Hematopoietic multipotent progenitor cell treated with erythropoietin and hydrocortisone succinate and interleukin-3 and kit ligand, for 6 days (in vitro differentiated cells): ENCODE data around the gene INPP1.
A peak's percentile ranks its signal among the peaks of the same experiment; 100 is the strongest.

Source experiments
- DNase-seq: peaks from one replicate; pipeline ENCODE4 v3.0.0-alpha.2; 2015

The INPP1 gene

DNA sequence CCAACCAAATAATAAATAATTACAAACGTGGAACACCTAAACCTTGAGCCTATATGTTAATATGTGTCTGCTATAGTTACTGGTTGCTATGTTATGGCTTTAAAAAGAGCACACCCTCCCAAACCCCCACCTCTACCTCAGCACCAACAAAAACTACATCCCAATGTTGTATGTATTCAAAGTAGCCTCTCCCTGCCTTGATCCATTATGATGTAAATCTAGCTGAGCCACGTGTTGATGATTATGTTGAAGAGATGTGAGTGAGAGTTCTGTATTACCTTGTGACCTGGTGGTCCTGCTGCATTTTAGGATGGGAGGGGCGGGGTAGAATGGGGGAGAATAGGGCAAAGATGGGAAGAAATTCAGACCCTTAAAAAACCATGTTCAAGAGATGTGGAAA, 69.6 kb downstream of the INPP1 start:
- DNase-seq = no peak

DNA sequence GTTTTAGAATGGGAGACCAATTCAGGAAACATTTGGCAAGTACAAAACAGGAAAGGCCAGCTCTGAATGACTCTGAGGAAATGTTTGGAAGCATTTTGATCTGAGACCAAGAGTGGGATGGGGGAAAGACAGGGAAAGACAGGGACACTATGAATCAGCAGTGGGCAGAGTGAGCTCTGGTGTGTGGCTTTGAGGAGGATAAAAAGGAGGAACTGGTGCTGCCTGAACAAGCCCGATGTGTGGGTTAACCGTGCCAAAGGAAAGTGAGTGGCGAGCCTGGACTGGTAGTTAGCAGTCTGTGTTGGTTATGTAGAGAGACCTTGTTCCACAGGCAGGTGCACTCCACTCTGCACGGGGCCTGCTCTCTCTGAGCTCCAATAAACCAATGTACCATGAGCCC, 70.0 kb downstream of the INPP1 start:
- no peak for DNase-seq

DNA sequence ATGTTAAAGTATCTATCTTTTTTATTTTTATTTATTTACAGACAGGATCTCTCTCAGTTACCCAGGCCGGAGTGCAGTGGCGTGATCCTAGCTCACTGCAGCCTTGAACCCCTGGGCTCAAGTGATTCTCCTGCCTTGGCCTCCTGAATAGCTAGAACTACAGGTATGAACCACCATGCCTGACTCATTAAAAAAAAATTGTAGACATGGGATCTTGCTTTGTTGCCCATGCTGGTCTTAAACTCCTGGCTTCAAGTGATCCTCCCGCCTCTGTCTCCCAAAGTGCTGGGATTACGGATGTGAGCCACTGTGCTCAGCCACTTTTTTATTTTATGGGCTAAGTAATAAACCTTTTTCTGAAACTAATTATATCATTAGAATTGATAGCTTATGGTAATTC, 71.9 kb downstream of the INPP1 start:
- DNase-seq = no peak

DNA sequence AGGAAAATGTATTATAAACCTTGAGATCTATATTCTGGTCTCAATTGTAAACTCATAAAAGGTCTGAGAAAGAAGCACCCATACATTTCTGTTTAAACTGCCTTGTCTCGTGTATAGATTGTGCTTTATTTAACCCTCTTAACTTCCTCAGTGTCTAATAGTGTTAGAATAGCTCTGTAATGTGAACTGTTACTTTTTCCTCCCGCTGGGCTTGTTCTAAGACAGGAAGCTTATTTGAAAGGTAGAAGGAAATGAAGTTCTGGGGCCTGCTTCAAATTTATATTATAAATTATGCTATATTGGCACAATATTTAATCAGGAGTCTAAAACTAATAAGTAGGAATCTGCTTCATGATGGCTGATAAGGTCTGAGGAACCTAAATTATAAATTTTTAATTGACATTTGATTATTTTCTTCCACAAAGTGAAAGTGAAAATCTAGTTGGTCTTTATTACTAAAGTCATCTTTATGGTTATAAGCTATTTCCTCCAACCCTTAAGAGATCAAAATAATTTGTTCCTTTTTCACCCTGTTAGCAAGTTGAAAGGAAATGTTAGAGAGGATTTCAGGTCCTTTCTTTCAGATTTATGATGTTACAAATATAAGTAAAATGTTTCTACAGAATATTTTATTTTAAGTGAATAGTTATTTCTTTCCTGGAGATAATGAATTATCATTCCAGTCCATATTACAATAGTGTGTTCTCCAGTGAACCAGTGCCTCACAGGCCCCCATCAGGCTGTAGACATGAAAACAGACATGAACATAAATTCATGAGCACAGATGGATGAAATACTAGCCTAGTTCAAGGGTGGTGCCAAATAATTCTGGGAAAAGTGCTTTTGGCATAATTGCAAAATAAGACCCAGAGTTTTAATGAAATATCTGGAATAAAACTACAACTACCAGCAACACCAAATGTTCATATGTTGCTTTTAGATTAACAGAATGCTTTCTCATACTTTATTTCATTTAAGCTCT, 72.7 kb downstream of the INPP1 start:
- peak; percentile 60 for DNase-seq

DNA sequence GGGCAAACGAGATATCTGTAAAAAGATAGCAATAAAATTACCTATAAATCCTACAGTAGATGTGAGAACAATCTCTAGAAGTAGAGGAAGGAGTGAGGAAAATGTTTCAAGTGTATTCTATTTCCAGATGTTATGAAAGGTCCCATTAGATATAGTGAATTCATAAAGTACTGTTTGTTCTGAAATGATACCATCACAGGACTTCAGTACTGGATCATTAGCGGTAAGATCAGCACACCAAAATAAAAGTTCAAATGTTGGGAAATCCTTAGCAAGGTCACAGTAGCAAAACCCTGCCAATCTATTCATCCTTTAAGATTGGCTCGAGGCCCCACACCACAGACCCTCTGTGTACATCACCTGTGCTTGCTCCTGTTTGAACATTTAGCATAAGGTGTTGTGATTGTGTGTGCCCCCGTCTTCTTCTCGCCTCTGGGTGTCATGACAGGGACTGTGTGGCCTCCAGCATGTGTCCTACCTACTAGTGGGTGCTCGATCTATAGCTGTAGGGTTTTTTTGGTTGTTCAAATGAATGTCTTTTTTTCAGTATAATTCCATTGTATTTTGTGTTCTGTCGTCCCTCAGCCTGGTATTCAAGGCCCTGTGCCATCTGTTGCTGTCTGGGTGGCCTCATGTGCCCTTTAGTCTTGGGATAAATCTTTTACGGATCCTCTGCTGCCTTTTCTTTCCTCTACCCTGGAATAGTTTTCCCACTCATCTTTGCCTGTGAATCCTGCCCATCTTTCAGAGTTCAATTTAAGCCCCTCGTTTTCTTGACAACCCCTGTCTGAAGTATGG, 73.9 kb downstream of the INPP1 start:
- no peak for DNase-seq

DNA sequence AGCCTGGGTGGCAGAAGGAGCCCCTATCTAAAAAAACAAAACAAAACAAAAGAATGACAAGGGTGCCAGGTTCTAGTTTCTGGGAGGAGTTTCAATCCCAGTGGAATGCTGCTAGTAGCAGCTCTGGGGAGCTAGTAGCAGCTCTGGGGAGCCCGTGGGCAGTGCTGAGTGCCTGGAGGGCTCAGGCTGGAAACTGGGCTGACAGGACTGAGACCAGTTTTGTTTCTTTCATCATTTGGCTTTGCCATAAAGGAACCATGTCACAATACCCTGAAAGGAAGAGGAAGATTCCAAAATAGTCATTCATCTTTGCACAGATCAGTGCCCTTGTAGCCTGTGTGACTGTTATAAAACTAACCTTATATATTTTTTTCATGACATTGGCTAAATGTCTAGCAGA, 75.3 kb downstream of the INPP1 start:
- no peak for DNase-seq

DNA sequence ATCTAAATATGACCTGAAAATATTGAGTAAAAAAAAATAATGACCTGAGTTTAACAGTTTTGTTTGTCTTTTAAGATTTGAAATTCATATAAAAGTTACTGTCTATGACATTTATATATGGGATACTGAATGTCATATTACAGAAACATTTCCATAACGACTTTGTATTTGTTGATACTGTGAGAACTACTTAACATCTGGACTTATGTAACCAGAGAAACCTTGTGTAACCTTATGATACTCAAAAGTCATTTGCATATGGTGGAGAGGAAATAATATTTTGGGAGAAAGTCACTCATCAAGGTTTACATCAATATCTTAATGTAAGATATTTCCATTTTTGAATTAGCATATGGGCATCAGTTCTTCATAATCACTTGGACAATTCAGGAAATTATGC, 77.4 kb downstream of the INPP1 start:
- DNase-seq = no peak
